ENCODE data around the gene GRIK3.

DNA sequence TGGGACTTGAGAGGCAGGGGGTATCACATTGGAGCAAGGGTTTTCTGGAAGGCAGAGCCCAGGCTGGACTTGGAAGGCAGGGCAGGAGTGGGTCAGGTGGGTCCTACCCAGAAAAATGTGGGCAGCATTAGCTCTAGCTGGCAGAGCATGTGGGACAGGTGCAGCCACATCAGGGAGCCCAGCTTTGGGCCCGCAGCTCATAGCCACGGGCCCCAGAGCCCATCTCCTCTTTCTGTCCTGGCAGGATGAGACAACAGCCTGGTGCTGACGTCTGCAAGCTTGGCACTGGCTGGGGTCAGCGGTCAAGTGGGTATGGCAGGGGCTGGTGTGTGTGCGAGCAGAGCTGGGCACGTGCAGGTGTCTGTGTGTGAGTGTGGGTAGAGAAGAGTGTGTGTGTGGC, 154.7 kb downstream of the GRIK3 start:
- TF ChIP-seq, protein P1, sequence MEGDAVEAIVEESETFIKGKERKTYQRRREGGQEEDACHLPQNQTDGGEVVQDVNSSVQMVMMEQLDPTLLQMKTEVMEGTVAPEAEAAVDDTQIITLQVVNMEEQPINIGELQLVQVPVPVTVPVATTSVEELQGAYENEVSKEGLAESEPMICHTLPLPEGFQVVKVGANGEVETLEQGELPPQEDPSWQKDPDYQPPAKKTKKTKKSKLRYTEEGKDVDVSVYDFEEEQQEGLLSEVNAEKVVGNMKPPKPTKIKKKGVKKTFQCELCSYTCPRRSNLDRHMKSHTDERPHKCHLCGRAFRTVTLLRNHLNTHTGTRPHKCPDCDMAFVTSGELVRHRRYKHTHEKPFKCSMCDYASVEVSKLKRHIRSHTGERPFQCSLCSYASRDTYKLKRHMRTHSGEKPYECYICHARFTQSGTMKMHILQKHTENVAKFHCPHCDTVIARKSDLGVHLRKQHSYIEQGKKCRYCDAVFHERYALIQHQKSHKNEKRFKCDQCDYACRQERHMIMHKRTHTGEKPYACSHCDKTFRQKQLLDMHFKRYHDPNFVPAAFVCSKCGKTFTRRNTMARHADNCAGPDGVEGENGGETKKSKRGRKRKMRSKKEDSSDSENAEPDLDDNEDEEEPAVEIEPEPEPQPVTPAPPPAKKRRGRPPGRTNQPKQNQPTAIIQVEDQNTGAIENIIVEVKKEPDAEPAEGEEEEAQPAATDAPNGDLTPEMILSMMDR (conservative IDR thresholded peaks at IDR 0.05; ENCODE audit: low read depth, low read length), result no peak
- TF ChIP-seq EZH2phosphoT487 (IDR thresholded peaks at IDR 0.05; ENCODE audit: borderline replicate concordance, low read length) (no peak), EZH2 (IDR thresholded peaks at IDR 0.05; ENCODE audit: low read length, unreplicated experiment) (no peak)
